OCI-LY7 (cell line): ENCODE measurements around the gene SFSWAP. TPM values are rescaled to one million over a fixed set of nuclear protein-coding genes. Genes with fewer than 3 reads are reported as not detected.

Experiments
- BruUV-seq: library from RNA; stranded (reverse); fragments of 400-500 nt; replicated peaks from 2 replicates; lab custom pipeline; 2021; lab: Mats Ljungman, UMichigan
- CTCF ChIA-PET: fragments of 300-600 bp; sonication (Branson Sonifier 250); formaldehyde crosslinking; loops from one replicate; lab custom pipeline; 2022; ENCODE audit warnings: antibody characterized with exemption; ENCODE audit not compliant: unreplicated experiment; lab: Charles Lee
- POLR2A ChIA-PET: fragments of 300-600 bp; sonication (Branson Sonifier 250); formaldehyde crosslinking; loops from one replicate; lab custom pipeline; 2022; ENCODE audit warnings: antibody characterized with exemption; lab: Charles Lee
- DNase-seq: peaks from one replicate; pipeline ENCODE4 v3.0.0-alpha.2; 2015; ENCODE audit warnings: low spot score
- H2AFZ ChIP-seq: fragments of 200-600 bp; sonication (generic), shearing (Covaris generic); 2 replicates; pipeline ENCODE4 v1.6.1; 2014; ENCODE audit warnings: mild to moderate bottlenecking, antibody characterized with exemption, low read length, moderate library complexity
- H3K27ac ChIP-seq: fragments of 200-600 bp; sonication (generic); 2 replicates; pipeline ENCODE4 v1.5.1; 2014; ENCODE audit warnings: mixed run types, low read depth, mild to moderate bottlenecking, moderate library complexity, low read length, inconsistent platforms; ENCODE audit not compliant: poor library complexity, severe bottlenecking
- H3K36me3 ChIP-seq: fragments of 200-600 bp; sonication (generic); 2 replicates; pipeline ENCODE4 v1.6.1; 2014; ENCODE audit warnings: mild to moderate bottlenecking, antibody characterized with exemption, low read length, moderate library complexity, mixed read lengths; ENCODE audit not compliant: insufficient read depth
- H3K4me1 ChIP-seq: fragments of 200-600 bp; sonication (generic); 2 replicates; pipeline ENCODE4 v1.5.1; 2014; ENCODE audit warnings: mild to moderate bottlenecking, low read length; ENCODE audit not compliant: insufficient read depth, poor library complexity, severe bottlenecking
- H3K4me2 ChIP-seq: fragments of 200-600 bp; sonication (generic); 2 replicates; pipeline ENCODE4 v1.6.1; 2014; ENCODE audit warnings: mild to moderate bottlenecking, low read length
- H3K4me3 ChIP-seq: fragments of 200-600 bp; sonication (generic); 2 replicates; pipeline ENCODE4 v1.5.1; 2014; ENCODE audit warnings: mild to moderate bottlenecking, low read depth, low read length; ENCODE audit not compliant: poor library complexity, severe bottlenecking
- H3K79me2 ChIP-seq: fragments of 200-600 bp; sonication (generic); 2 replicates; pipeline ENCODE4 v1.6.1; 2016; ENCODE audit warnings: low read depth, mild to moderate bottlenecking, low read length, moderate library complexity, mixed read lengths; ENCODE audit not compliant: insufficient read depth
- H3K9me2 ChIP-seq: fragments of 200-600 bp; sonication (generic); 2 replicates; pipeline ENCODE4 v1.6.1; 2016; ENCODE audit warnings: mild to moderate bottlenecking, low read length, mixed read lengths; ENCODE audit not compliant: insufficient read depth
- H3K9me3 ChIP-seq: fragments of 200-600 bp; sonication (generic); 2 replicates; pipeline ENCODE4 v1.6.1; 2014; ENCODE audit warnings: mild to moderate bottlenecking, mixed run types, low read length, mixed read lengths
- H4K20me1 ChIP-seq: fragments of 200-600 bp; sonication (generic); 2 replicates; pipeline ENCODE4 v1.6.1; 2014; ENCODE audit warnings: mild to moderate bottlenecking, antibody characterized with exemption, low read length, moderate library complexity, mixed read lengths; ENCODE audit not compliant: insufficient read depth
- EZH2phosphoT487 ChIP-seq: fragments of 200-600 bp; sonication (generic); IDR thresholded peaks from 2 replicates; pipeline ENCODE4 v1.6.1; 2018; ENCODE audit warnings: low read depth, borderline replicate concordance, mild to moderate bottlenecking, mixed run types, antibody characterized with exemption, low read length, moderate library complexity, mixed read lengths
- intact Hi-C: fragments of 100-400 bp; cut with micrococcal nuclease; formaldehyde crosslinking; loops from one replicate; pipeline ENCODE4 v1.10.0; 2022; ENCODE audit not compliant: unreplicated experiment
- total RNA-seq, 2 experiments: library from RNA; depleted of rRNA in 1 of 2; stranded (reverse); fragments of >200 nt in 1 of 2; shearing (Covaris generic) in 1 of 2; gene quantifications; 2 replicates each; pipeline ENCODE4 v1.2.3, GENCODE V29; 2014 to 2022
- TF ChIP-seq, protein P1 (sequence below): fragments of 200-600 bp; sonication (generic); conservative IDR thresholded peaks from 2 replicates; pipeline ENCODE4 v1.5.1; 2014; ENCODE audit warnings: mild to moderate bottlenecking, antibody characterized with exemption, low read length, moderate library complexity, mixed read lengths

SFSWAP gene
- total RNA-seq, 2 experiments from 2014 or later: 54.0 to 87.1 TPM

GRCh38 chr12:131827961-131828534 is 117.2 kb downstream of the SFSWAP start, which contains the start of gene MMP17:
TSS of gene MMP17 (plus strand) at chr12:131828393. CDS start at chr12:131828495, 102 bp downstream.
- no peaks in the 10 kb centered on the region for H3K4me1 ChIP-seq
- no peak for DNase-seq
- H3K4me3 ChIP-seq: no peak within 1 kb of the TSS
- no peaks in the 10 kb centered on the region for H3K9me2 ChIP-seq
- no TSS peak for BruUV-seq
- no peak for TF ChIP-seq EZH2phosphoT487
- TF ChIP-seq, protein P1, sequence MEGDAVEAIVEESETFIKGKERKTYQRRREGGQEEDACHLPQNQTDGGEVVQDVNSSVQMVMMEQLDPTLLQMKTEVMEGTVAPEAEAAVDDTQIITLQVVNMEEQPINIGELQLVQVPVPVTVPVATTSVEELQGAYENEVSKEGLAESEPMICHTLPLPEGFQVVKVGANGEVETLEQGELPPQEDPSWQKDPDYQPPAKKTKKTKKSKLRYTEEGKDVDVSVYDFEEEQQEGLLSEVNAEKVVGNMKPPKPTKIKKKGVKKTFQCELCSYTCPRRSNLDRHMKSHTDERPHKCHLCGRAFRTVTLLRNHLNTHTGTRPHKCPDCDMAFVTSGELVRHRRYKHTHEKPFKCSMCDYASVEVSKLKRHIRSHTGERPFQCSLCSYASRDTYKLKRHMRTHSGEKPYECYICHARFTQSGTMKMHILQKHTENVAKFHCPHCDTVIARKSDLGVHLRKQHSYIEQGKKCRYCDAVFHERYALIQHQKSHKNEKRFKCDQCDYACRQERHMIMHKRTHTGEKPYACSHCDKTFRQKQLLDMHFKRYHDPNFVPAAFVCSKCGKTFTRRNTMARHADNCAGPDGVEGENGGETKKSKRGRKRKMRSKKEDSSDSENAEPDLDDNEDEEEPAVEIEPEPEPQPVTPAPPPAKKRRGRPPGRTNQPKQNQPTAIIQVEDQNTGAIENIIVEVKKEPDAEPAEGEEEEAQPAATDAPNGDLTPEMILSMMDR: 0 out of 2 replicates have a peak, but pooled peaks have one; percentile 21
- H4K20me1 ChIP-seq: no peaks in the 10 kb centered on the region
- intact Hi-C loops: no loop called here
- POLR2A ChIA-PET: no interaction called here
- H3K79me2 ChIP-seq: no peaks in the 10 kb centered on the region
- H3K27ac ChIP-seq: no peak within 1 kb of the TSS
- 0 out of 2 replicates have a peak within 1 kb of the TSS, but pooled peaks have one; percentile 20 for H3K4me2 ChIP-seq
- H2AFZ ChIP-seq: no peak within 1 kb of the TSS
- CTCF ChIA-PET: no interaction called here
- H3K9me3 ChIP-seq: no peaks in the 10 kb centered on the region
- no peaks in the 10 kb centered on the region for H3K36me3 ChIP-seq

DNA sequence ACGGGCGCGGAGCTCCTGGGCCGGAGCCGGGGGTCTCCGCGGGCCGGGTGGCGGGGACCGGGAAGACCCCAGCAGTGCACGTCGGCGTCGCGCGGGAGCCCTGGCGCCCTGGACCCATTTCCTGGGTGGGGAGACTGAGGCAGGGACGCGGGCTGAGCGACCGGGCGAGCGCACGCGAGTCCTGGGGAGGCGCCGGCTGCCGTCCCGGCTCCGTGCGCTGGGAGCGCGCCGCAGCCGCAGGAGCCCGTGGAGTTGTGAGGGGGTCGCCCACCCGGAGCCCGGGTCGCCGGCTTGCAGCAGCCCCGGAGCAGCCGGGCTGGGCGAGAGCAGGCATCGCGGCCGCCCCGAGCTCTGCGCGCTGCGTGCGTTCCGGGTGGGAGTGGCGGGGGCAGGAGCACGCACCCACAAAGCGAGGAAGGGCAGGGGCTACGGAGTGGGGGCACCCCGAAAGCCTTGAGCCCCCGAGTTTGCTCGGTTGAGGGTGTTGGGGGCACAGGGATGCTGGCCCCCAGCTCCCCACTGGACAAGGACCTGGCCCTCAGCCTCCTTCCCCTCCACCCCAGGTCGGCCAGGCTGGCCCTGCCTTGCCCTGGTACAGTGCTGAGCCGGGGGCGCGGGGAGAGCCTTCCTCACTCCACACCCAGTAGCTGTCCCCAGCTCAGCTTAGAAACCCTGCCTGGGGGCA is 117.9 kb downstream of the SFSWAP start:
- Histone ChIP-seq H4K20me1 (no peaks in the 10 kb centered on the region), H3K9me2 (no peaks in the 10 kb centered on the region), H2AFZ (no peak overlapping the region), H3K79me2 (no peaks in the 10 kb centered on the region), H3K4me2 (no peak overlapping the region), H3K4me1 (no peaks in the 10 kb centered on the region), H3K4me3 (no peak overlapping the region), H3K9me3 (no peaks in the 10 kb centered on the region), H3K27ac (no peak overlapping the region), H3K36me3 (no peaks in the 10 kb centered on the region)
- intact Hi-C loops: no loop called here
- no peak for DNase-seq
- TF ChIP-seq, protein P1: no peak
- no peak for TF ChIP-seq EZH2phosphoT487
- ChIA-PET CTCF (no interaction called here), POLR2A (no interaction called here)
- no TSS peak for BruUV-seq

DNA sequence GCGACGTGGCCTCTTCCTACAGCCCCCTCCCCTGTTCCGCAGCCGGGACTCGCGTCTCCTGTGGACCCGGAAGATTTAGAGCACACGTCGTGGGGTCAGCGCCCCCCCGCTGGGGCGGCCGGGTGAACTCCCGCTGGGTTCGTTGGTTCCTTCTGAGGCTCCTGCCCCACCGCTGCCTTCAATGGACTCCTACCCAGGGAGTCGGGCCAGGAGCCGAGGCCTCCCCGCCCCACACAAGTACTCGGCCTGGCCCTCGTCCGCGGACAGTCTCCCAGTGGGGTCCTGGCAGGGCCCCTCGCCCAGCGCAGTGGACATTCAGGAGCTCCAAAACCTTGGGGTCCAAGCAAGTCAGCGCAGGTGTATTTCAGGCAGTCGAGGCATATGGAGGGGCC is 118.5 kb downstream of the SFSWAP start:
- Histone ChIP-seq H3K4me1 (no peaks in the 10 kb centered on the region), H3K9me3 (no peaks in the 10 kb centered on the region), H3K36me3 (no peaks in the 10 kb centered on the region), H3K4me3 (no peak overlapping the region), H3K79me2 (no peaks in the 10 kb centered on the region), H4K20me1 (no peaks in the 10 kb centered on the region), H2AFZ (no peak overlapping the region), H3K27ac (no peak overlapping the region), H3K9me2 (no peaks in the 10 kb centered on the region), H3K4me2 (no peak overlapping the region)
- no peak for DNase-seq
- ChIA-PET POLR2A (no interaction called here), CTCF (no interaction called here)
- TF ChIP-seq, protein P1: no peak
- no peak for TF ChIP-seq EZH2phosphoT487
- no TSS peak for BruUV-seq
- intact Hi-C loops: no loop called here
